Stromal cell of bone marrow (primary cell): ENCODE results near the gene SLX4IP.

Source experiments
- DNase-seq: peaks from one replicate; pipeline ENCODE4 v3.0.0-alpha.2; 2012; ENCODE audit warnings: low read depth

SLX4IP gene

DNA sequence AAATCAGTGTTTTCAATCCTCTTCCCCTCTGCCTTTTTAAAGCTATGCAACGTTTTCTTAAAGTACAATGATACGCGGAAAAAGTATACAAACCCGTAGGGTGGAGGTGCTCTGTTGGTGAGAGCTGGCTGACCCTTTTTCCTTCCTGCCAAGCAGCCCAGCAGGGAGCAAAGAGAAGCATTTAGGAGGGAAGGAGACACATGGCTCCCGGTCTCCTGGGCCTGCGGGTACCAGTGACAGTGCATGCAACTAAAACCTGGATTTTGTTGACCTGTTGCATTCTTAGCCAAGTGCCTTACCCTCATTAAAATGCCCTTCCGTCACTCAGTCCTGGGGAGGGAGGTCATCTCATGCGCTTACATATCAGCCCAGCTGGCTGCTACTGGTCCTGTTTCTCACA, 87.2 kb downstream of the SLX4IP start:
- no peak for DNase-seq

DNA sequence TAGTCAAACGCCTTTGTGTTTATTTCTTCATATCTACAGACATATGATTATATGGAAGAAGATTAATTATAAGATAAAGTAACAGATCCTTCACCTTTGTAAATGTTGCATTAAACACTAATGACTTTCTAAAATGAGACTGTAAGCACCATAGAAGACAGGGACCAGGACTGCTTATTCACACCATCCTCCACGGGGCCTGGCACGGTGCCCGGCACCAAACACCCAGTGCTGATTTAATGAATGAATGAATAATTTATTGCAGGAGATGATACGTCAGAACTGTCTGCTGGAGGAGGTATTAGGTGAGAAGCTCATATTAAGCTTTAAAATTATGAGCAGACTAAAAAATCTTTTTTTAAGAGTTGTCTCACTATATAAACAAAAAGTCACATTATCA, 88.3 kb downstream of the SLX4IP start:
- no peak for DNase-seq

DNA sequence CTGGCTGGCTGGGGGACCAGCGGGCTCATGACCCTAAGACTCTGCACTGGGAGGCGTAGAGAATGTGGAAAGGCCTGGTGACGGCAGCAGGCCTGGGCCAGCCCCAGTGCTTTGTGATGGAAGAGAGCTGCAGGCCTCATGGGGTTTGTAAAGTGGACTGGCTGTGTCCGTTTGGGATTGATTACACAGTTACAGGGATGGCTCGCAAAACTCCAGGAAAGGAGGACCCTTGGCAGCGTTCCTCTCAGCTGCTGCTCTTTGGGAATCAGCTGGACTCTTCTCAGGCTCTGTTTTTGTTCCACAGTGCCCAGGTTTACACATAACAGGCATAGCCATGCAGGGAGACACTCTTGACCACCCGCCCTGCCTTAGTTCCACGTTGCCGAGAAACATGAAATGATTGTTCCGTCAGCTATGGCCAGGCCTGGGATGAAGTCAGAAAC, 89.0 kb downstream of the SLX4IP start:
- no peak for DNase-seq

DNA sequence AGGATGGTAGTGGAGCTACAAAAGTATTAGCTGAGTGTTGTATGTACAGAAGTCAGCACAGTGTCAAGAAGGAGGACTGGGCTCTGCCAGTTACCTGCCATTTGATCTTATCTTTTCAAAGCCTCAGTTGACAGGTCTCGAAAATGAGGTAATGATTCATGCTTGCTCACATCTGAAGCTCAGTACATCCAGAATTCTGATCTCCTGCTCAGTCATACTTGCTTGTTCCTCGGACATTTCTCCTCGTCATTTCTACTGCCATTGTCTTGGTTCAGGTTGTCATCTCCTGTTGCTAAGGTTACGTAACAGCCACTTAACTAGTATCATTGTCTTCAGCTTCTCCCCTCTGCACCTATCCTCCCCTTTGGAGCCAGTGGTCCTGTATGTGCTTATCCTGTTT, 89.5 kb downstream of the SLX4IP start:
- DNase-seq, result no peak

GRCh38 chr20:10527781-10528180, 92.7 kb downstream of the SLX4IP start:
- DNase-seq, result no peak

- DNase-seq, result no peak
Measured at GRCh38 chr20:10530883-10531282, 95.8 kb downstream of the SLX4IP start.

- DNase-seq, result no peak
Measured at GRCh38 chr20:10531848-10532247, 96.7 kb downstream of the SLX4IP start.

GRCh38 chr20:10532361-10532760, 97.3 kb downstream of the SLX4IP start:
- no peak for DNase-seq

DNA sequence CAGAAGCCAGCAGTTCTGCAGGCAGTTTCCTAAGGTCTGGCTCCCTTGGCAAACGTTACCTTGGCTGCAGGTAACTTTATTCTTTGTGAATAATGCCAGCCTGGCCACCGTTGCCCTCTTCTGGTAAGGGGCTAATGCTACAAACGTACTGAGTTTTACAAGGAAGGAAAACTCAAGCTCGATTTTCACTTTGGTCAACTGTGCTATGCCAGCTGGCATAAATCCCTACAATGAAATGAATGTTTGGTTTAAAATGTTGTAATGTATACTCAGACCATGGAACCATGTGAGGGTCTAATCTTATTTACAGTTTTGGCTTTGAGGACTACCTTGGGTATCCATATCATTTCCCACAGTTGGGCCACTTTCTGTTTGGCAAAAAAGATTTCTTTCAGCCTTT, 101.4 kb downstream of the SLX4IP start:
- DNase-seq, result no peak

DNA sequence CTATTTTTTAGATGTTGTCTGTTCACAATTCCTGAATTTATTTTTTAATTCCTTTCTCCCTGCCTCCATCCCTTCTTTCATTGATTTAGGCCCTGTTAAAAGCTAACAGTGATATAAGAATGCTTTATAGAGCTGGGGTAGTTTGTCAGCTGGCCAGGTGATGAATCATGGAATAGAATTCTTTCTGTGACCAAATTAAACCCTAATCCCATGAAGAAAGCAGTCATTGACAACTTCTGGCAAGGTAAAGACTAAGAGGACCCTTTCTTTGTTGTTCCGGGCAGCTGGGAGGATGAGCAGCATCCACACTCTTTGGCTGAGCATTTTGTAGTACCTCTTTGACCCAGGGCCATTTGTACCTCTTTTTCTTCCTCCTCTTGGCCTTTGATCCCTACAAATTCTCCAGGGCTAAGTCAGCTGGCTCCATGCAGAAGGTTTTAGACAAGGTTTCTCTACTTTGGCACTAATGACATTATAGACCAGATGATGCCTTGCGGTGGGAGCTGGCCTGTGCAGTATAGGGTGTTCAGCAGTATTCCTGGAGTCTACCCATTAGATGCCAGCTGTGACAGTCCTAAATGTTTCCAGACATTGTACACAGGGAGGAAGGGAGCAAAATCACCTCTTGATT, 102.9 kb downstream of the SLX4IP start:
- DNase-seq, result peak; percentile 28

DNA sequence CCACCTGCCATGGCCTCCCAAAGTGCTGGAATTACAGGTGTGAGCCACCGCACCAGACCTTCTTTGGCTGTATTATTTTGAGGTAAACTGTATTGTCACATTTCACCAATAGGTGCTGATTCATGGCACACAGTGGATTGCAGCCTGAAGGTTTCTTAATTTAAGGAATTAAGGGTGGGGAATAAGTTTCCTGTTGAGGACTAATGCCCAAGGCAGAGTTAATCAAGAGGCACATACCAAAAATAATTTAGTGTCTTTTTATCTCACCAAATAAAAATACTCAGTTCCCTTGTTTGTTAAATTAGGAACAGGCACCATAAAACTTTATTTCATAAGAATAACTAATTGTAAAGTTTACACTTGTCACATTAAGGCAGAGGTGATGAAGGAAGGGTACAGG, 103.7 kb downstream of the SLX4IP start:
- DNase-seq, result no peak

GRCh38 chr20:10539818-10540553, 104.9 kb downstream of the SLX4IP start:
- no peak for DNase-seq

- DNase-seq, result peak; percentile 83
Measured at GRCh38 chr20:10540636-10541493, 105.8 kb downstream of the SLX4IP start.

GRCh38 chr20:10541668-10542411, 106.7 kb downstream of the SLX4IP start:
- no peak for DNase-seq

- DNase-seq, result no peak
Measured at GRCh38 chr20:10542442-10542841, 107.3 kb downstream of the SLX4IP start.

- no peak for DNase-seq
Measured at GRCh38 chr20:10543480-10543879, 108.4 kb downstream of the SLX4IP start.

DNA sequence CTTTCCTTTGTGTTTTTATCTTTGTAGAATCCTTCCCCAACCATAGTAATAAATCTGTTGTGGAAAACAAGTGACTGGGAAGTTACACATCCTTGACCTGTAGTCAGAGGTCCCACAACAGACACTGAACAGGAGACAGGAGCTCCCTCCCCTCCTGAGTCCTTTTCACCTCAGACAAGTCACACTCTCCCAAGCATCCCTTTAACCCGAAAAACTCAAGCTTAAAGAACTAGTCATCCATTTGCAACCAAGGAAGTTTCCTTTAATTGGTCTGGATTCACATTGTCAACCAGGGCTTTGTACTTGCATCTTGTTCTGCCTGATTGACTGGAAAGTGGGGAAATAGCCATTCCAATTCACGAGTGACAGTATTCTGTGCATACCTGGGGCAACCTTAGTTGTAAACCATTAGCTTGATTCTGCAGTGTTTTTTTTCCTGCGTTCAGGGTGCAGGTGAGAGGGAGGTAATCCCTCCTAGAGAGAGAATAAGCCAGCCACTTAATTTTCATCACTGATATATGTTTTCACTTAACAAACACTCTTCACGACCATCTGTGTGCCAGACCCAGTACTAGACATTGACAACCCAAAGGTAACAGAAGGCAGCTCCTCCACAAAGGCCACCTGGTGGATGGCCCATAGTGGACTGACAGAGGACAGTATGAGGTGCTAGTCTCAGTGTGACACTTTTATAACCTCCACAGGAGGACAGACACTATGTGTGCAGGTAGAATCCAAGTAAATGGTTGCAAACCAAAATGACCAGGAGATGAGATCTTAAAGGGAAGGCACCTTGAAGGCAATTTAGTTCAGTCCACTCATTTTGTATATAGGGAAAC, 112.4 kb downstream of the SLX4IP start:
- DNase-seq, result no peak

- DNase-seq, result no peak
Measured at GRCh38 chr20:10549511-10549910, 114.4 kb downstream of the SLX4IP start.

- DNase-seq, result no peak
Measured at GRCh38 chr20:10550204-10551118, 115.4 kb downstream of the SLX4IP start.
